Adrenal gland (tissue), 12 donors: ENCODE measurements around the gene LIMK1. TPM values are rescaled to one million over a fixed set of nuclear protein-coding genes. Genes with fewer than 3 reads are reported as not detected.
"Not testable (repeated sequence)": the region's sequence is repeated elsewhere in the genome, so short reads cannot be mapped to it uniquely, and the experiment has no call there.

ENCODE experiments used
- DNase-seq, 7 donors: peaks; one replicate each; pipeline ENCODE4 v3.0.0-alpha.2; 2019 to 2020
- H3K27ac ChIP-seq, 5 donors: fragments of 200-600 bp; sonication (generic) in 4 of 5; 1 replicate in 3 of 5; 2 replicates in 2 of 5; pipeline versions ENCODE4 v1.5.1 to v1.8.0; 2016 to 2020; ENCODE audit warnings: mild to moderate bottlenecking in 1 of 5
- H3K27me3 ChIP-seq: fragments of 200-600 bp; 2 replicates; pipeline ENCODE4 v1.8.0; 2021
- H3K36me3 ChIP-seq, 2 donors: fragments of 200-600 bp; replicated peaks in 1 of 2; 1 replicate in 1 of 2; 2 replicates in 1 of 2; pipeline versions ENCODE4 v1.5.1 to v1.8.0; 2018 to 2022
- H3K4me1 ChIP-seq, 2 donors: fragments of 200-600 bp; replicated peaks in 1 of 2; 1 replicate in 1 of 2; 2 replicates in 1 of 2; pipeline versions ENCODE4 v1.5.1 to v1.8.0; 2018 to 2021
- H3K4me3 ChIP-seq, 4 donors: fragments of 200-600 bp; sonication (generic) in 3 of 4; one replicate each; pipeline ENCODE4 v1.5.1; 2016 to 2018
- H3K9me3 ChIP-seq, 3 donors: fragments of 200-600 bp; sonication (generic) in 1 of 3; replicated peaks in 1 of 3; 1 replicate in 2 of 3; 2 replicates in 1 of 3; pipeline versions ENCODE4 v1.5.1 to v1.8.0; 2016 to 2021
- POLR2A ChIP-seq, 2 donors: fragments of 450-650 bp; IDR thresholded peaks; one replicate each; pipeline ENCODE4 v1.6.1; 2017; ENCODE audit warnings: antibody characterized with exemption in 2 of 2, mild to moderate bottlenecking in 2 of 2, moderate library complexity in 1 of 2
- WGBS, 4 donors: extraction: QIAGEN DNeasy Blood & Tissue Kit in 2 of 4; methylation state at CpG; one replicate each; pipeline versions ENCODE4 v1.1.5 to v1.1.7; 2013 to 2017; 5-methylcytosine and 5-hydroxymethylcytosine counted together
- intact Hi-C, 2 donors: fragments of 100-400 bp; cut with DNase I; formaldehyde crosslinking; loops; one replicate each; pipeline versions ENCODE4 v1.14.1 to v1.15.0; 2022 to 2023
- polyA plus RNA-seq, 3 donors: library from polyadenylated mRNA; stranded (reverse); fragments of 200-250 nt in 2 of 3; fragments of 350-450 nt in 1 of 3; fragmentation: Illumina TruSeq in 1 of 3; extraction: RNeasy Lipid Tissue Mini Kit (QIAGEN cat#74804) in 1 of 3; gene quantifications; one replicate each; pipeline ENCODE4 v1.2.3, GENCODE V29; 2013 to 2014
- total RNA-seq, 9 donors: library from RNA; depleted of rRNA in 4 of 9; stranded (reverse); fragments of >200 nt in 4 of 9; fragments of 120-200 nt in 1 of 9; fragmentation: NEBNext Ultra II Directional in 1 of 9; extraction: Animal tissue kit (Norgen Biotek cat#: 25700) in 1 of 9; gene quantifications; one replicate each; pipeline versions ENCODE4 v1.1.0 to v1.2.4, GENCODE V29; 2013 to 2023
- TF ChIP-seq, protein P1 (sequence below), 6 experiments: fragments of 450-650 bp in 4 of 6; fragments of 200-600 bp in 2 of 6; sonication (generic) in 1 of 6; IDR thresholded peaks; 1 replicate in 5 of 6; 2 replicates in 1 of 6; pipeline versions ENCODE4 v1.5.1 to v1.8.0; 2016 to 2021; ENCODE audit warnings: antibody characterized with exemption in 6 of 6, mild to moderate bottlenecking in 2 of 6, moderate library complexity in 1 of 6
- donor health status: healthy with polysubstance abuse.
- donor health status: Bipolar disorder and iron deficiency.
- donor health status: DM: yes; HTN: yes; CAD: no.
- donor health status: DM: no; HTN: no; CAD: no.
- donor health status: DM: no; HTN: no; CAD: no.
- donor health status: DM: yes; HTN: yes; CAD: no.

The LIMK1 gene
- total and polyA plus RNA-seq, 12 donors, result 7.2 to 32.1 (median 19.8) TPM

DNA sequence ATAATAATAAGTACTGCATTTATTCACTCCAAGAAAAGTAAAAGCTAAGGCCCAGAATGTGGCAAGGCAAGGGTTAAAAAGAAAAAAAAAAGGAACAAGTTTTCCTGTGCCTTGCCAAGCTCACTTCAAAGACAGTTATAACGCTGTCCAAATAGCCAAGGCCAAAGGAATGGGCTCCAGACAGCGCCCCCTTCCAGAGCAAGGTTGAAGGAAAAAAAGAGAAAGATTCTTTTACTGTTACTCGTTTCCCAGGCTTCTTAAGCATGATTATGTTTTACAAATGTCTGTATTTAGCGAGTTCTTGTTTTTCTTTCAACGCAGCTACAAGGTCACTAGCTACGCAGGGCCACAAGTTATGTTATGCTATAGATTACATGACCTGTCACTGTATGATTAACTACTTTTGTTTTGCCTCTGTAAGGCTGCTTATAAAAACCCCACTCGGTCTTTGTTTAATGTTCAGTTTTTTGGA lies 81.4 kb downstream of the LIMK1 start:
- intact Hi-C loops, result no loop called here
- TF ChIP-seq, protein P1, sequence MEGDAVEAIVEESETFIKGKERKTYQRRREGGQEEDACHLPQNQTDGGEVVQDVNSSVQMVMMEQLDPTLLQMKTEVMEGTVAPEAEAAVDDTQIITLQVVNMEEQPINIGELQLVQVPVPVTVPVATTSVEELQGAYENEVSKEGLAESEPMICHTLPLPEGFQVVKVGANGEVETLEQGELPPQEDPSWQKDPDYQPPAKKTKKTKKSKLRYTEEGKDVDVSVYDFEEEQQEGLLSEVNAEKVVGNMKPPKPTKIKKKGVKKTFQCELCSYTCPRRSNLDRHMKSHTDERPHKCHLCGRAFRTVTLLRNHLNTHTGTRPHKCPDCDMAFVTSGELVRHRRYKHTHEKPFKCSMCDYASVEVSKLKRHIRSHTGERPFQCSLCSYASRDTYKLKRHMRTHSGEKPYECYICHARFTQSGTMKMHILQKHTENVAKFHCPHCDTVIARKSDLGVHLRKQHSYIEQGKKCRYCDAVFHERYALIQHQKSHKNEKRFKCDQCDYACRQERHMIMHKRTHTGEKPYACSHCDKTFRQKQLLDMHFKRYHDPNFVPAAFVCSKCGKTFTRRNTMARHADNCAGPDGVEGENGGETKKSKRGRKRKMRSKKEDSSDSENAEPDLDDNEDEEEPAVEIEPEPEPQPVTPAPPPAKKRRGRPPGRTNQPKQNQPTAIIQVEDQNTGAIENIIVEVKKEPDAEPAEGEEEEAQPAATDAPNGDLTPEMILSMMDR (IDR thresholded peaks at IDR 0.05), result peak; percentile 17 to 42 (median 37)
- no peak for TF ChIP-seq POLR2A (IDR thresholded peaks at IDR 0.05)
- H3K4me1 ChIP-seq, result peaks cover 6 to 8% of the 10 kb centered on the region in 2 donors
- H3K36me3 ChIP-seq, result no peaks in the 10 kb centered on the region
- H3K27ac ChIP-seq, result peak overlapping the region in 3 of 5 donors; percentile 26 to 66 (median 56)
- no peaks in the 10 kb centered on the region for H3K27me3 ChIP-seq
- no peaks in the 10 kb centered on the region for H3K9me3 ChIP-seq
- DNase-seq, result peak; percentile 60 to 78 (median 66)
- 15 to 27% (median 19%) methylated on average over 7 of the region's 7 CpGs for WGBS, 4 donors
- peak overlapping the region in 1 of 4 donors; percentile 7 for H3K4me3 ChIP-seq

DNA sequence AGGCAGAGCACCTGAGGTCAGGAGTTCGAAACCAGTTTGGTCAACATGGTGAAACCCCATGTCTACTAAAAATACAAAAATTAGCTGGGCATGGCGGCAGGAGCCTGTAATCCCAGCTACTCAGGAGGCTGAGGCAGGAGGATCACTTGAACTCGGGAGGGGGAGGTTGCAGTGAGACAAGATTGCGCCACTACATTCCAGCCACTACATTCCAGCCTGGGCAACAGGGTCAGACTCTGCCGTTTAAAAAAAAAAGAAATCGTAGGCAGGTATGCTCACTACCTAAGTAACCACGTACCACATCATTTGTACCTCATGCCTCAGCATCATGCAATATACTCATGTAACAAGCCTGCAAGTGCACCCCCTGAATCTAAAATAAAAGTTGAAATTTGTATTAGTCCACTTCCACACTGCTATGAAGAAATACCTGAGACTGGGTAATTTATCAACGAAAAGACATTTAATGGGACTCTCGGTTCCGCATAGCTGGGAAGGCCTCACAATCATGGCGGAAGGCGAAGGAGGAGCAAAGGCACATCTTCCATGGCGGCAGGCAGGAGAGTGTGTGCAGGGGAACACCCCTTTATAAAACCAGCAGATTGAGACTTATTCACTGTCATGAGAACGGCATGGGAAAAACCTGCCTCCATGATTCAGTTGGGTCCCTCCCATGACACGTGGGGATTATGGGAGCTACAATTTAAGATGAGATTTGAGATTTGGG lies 82.4 kb downstream of the LIMK1 start:
- Histone ChIP-seq H3K4me1 (peaks cover 5 to 6% of the 10 kb centered on the region in 2 donors), H3K9me3 (no peaks in the 10 kb centered on the region), H3K36me3 (no peaks in the 10 kb centered on the region), H3K4me3 (no peak overlapping the region), H3K27me3 (no peaks in the 10 kb centered on the region), H3K27ac (peak overlapping the region in 3 of 5 donors; percentile 26 to 66 (median 56))
- DNase-seq, result no peak
- TF ChIP-seq, protein P1 (IDR thresholded peaks at IDR 0.05), result no peak
- TF ChIP-seq POLR2A (IDR thresholded peaks at IDR 0.05), result no peak
- intact Hi-C loops, result no loop called here
- WGBS, 4 donors, result 95 to 96% (median 95%) methylated on average over 15 of the region's 15 CpGs

- H3K36me3 ChIP-seq, H3K4me3 ChIP-seq, intact Hi-C loops, H3K4me1 ChIP-seq, H3K27ac ChIP-seq, DNase-seq, H3K27me3 ChIP-seq, H3K9me3 ChIP-seq: not testable (repeated sequence)
- WGBS, 4 donors, result 90 to 95% (median 91%) methylated on average over 6 of the region's 6 CpGs
Observed at GRCh38 chr7:74167324-74167723, 83.7 kb downstream of the LIMK1 start.

Other genes with a start within 250 kb of the LIMK1 start
- 1 to 10 TPM in 8 of 9 donors, not detected in 1; 1.3 to 8.3 (median 3.0) TPM for gene METTL27, start 241.3 kb upstream of the LIMK1 start, total RNA-seq
- 1 to 10 TPM in 2 of 3 donors, under 1 TPM in 1; 0.40 to 2.2 (median 1.1) TPM for gene METTL27, start 241.3 kb upstream of the LIMK1 start, polyA plus RNA-seq
- gene TMEM270, start 222.6 kb upstream of the LIMK1 start, total RNA-seq, result not detected
- gene TMEM270, start 222.6 kb upstream of the LIMK1 start, polyA plus RNA-seq, result under 1 TPM in 2 of 3 donors, not detected in 1; 0.20 to 0.56 TPM
- 10 to 100 TPM in 7 of 9 donors, 1 to 10 TPM in 2; 7.0 to 25.6 (median 15.6) TPM for gene ELN, start 55.6 kb upstream of the LIMK1 start, total RNA-seq
- 100 to 1,000 TPM in 1 of 3 donors, 10 to 100 TPM in 1, 1 to 10 TPM in 1; 4.6 to 107 (median 33.4) TPM for gene ELN, start 55.6 kb upstream of the LIMK1 start, polyA plus RNA-seq
- gene EIF4H, start 90.6 kb downstream of the LIMK1 start, total RNA-seq, result 100 to 1,000 TPM; 229 to 364 (median 262) TPM
- gene EIF4H, start 90.6 kb downstream of the LIMK1 start, polyA plus RNA-seq, result 100 to 1,000 TPM; 108 to 215 (median 142) TPM
- gene LAT2, start 126.2 kb downstream of the LIMK1 start, total RNA-seq, result 10 to 100 TPM in 7 of 9 donors, 1 to 10 TPM in 2; 1.7 to 16.9 (median 13.9) TPM
- 10 to 100 TPM in 1 of 3 donors, 1 to 10 TPM in 2; 5.5 to 14.3 (median 9.5) TPM for gene LAT2, start 126.2 kb downstream of the LIMK1 start, polyA plus RNA-seq
- gene RFC2, start 170.6 kb downstream of the LIMK1 start, total RNA-seq, result 10 to 100 TPM; 12.0 to 23.2 (median 15.1) TPM
- 10 to 100 TPM in 2 of 3 donors, 1 to 10 TPM in 1; 9.3 to 18.0 (median 12.3) TPM for gene RFC2, start 170.6 kb downstream of the LIMK1 start, polyA plus RNA-seq
- 10 to 100 TPM in 8 of 9 donors, 1 to 10 TPM in 1; 8.3 to 48.6 (median 26.3) TPM for gene CLIP2, start 205.6 kb downstream of the LIMK1 start, total RNA-seq
- 10 to 100 TPM in 1 of 3 donors, 1 to 10 TPM in 2; 6.8 to 27.7 (median 8.2) TPM for gene CLIP2, start 205.6 kb downstream of the LIMK1 start, polyA plus RNA-seq